Stimulated activated CD4-positive, alpha-beta T cell treated with anti-CD3 and anti-CD28 coated beads, TNF-alpha, amount 100 ng/mL, for 4 hours (primary cell): ENCODE data around the gene PDLIM7.

Source experiments
- DNase-seq, 3 experiments: peaks; one replicate each; pipeline ENCODE4 v3.0.0-alpha.2; 2020; ENCODE audit warnings: low read depth in 3 of 3

Gene PDLIM7

DNA sequence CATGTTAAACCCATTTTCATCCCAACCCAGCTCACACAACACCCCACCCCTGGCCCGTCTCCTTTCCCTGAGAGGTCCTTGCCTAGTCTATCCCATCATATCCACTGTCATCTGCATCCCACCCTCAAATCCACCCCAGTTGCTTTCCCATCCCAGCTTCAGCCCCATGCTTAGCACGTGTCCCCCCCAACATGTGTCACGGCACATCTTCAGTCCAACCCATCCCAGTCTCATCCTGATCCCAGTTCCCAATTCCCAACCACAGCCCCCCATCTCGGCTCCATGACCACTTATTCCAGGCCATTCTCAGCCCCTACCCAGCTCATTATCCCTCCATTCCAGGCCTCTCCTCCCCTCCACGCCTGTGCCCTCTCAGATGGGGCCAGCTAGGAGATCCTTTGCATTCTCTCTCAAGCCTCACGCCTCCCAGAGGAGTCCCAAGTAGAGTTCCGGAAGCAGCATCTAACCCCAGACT, 23.4 kb downstream of the PDLIM7 start:
- no peak for DNase-seq

DNA sequence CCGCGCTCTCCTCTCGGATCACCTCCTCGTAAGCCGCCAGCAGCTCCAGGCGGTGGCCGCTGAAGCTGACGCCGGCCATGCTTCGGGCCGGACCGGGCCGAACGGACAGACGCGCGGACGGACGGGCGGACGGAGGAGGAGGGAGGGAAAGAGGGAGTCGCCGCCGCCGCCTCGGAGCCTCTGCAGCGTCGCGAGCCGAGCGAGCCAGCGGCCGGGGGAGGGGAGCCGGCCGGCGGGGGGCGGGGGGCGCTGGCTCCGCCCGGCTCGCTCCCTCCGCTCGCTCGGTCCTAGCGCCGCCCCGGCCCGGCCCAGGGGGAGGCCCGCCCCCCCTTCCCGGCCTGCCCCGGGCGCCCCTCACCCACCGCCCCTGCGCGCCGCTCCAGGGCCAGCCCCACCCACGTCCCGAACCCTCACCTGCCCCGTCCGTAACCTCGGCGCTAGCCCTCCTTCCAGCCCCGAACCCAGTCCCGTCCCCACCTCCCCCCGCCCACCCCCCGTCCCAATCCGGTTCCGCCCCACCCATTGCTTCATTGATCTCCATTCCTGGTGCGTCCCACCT, 23.9 kb downstream of the PDLIM7 start, which contains the start of gene DBN1:
TSS of gene DBN1 (minus strand) at position 192 of the 559 bp plus-strand sequence. CDS start at position 79, 113 bp downstream.
- DNase-seq, result no peak

DNA sequence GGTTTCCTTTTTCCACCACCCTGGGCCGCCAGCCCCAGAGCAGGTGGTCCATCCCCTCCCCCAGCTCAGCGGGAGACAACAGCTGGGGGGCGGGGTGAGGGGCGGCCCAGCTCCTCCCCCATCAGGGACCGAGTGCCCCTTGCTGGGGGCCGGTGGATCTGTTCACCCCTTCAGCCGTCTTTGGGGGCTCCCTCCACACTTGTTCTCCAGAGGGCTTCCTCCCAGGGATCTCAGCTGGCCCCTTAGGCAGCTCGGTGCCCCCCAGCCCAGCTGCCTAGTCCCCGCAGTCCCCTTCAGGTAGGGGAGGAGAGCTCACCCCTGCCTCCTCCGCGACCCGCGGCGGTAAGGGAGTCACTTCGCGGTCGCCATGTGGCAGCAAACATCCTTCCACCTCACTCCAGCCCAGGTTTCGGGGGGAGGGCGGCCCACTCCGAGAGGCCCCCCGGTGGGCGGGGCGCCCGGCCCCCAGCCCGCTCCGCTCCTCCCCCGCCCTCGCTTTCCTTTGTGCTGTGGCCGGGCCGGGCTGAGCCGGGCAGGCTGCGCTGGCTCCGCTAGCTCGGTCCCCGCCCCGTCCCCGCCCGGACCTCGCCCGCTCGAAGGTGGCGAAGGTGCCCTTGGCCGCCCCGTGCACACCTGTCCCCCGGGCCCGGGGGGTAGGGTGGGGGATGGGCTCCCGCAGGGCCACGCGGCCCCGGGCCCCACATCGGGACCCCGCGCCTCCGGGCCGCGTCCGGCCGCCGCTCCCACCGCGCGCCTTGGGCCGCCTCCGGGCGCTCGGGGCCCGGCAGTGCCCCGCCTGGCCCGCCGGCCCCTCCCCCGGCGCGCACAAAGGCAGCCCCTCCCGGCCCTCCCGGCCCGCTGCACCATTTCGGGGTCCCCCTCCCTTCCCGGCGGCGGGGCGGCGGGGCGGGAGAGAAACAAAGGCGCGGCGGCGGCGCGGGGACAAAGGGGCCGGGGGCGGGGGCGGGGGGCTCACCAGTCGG, 24.7 kb downstream of the PDLIM7 start:
- no peak for DNase-seq

DNA sequence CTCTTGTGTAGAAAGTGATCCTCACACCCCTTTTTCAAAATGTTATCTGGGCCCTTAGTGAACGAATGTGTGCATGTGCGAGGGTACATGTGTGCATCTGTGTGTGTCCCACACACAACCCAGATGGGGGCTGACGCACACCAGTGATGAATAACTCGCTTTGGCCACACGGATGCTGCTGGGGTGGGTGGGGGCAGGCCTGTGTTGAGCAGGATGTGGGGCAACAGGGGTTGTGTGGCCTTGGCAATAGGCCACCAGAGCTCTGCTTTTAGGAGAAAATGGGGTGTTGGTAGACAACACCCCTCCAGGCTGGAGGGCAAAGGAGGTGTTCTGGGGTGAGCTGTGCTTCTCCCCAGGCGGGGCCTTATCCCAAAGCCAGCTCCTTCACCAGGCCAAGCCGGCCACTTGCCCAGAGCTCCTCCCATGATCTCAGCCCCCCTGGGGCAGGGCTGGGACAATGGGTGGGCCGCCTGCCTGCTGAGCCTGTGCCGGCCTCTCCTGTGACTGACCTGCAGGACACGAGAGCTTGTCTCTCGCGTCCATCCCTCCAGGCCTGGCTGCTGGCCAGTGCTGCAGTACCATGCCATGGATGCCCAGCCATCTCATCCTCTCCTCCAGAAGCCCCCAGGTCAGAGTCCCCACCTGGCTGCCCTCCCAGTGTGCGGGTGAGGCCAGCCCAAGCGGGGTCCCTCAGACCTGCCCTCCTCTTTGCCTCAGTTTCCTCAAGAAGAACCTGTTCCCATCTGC, 25.6 kb downstream of the PDLIM7 start:
- DNase-seq, result no peak

DNA sequence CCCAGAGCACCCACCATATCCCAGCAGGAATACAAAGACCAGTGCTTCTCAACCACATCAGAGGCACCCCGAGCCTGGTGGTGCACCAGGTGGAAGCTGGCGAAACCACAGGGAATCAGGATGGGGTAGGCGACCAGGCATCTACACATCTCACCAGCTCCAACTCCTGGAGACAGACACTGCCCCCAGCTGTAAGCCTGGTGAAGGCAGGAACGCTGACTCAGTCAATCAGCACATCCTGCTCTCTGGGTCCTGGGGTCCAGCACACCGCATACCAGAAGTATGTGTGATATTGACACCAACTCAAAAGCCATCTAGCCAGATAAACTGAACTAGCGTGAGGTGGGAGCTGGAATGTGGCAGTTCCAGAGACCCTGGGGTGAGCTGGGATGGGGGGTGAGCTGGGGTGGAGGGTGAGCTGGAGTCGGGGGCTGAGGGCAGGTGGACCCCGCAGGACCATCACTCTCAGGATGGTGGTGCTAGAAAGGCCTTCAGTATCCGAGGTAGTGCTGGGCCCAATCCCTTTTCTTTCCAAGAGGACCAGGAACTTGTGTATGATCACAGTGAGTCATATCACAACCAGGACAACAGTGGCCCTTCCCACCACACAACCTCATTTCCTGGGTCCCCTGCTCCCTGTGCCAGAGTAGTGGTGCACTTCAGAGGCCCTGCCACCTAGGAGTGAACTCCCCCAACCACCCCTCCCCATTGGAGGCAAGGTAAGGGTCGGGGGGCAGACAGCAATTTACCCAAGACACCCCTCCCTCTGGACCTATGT, 26.5 kb downstream of the PDLIM7 start:
- DNase-seq, result no peak

DNA sequence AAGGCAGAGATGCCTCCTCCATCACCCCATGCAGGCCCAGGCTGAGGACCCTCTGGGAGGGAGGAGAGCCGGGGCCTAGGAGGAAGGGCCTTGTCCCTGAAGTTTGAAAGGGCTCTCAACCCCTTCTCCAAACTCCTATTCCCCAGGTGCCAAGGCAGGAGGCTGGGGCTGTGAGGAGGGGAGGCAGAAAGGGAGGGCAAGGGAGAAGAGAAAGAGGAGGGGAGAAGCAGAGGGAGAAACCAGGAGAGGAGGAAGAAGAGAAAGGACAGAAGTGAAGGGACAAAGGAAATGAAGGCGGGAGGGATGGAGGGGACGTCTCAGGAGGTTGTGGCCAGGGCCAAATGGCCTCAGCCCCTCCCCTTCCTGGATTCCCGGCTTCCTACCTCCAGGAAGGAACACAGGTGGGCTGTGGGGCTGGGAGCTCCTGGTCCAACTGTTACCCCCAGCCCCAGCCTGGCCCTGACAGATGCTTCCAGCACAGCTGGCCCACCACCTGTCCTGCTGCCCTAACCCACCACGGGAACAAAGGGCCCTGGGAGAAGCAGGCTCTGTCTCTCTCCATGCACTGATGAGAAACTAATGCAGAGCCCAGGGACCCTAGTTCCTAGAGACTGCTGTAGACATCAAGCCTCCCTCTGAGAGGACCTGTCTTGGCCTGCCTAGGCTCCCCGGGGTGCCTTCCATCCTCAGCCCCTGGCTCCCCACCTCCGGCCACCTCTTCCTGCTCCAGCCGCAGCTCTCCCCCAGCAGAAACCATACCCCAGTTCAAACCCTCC, 27.5 kb downstream of the PDLIM7 start:
- no peak for DNase-seq

DNA sequence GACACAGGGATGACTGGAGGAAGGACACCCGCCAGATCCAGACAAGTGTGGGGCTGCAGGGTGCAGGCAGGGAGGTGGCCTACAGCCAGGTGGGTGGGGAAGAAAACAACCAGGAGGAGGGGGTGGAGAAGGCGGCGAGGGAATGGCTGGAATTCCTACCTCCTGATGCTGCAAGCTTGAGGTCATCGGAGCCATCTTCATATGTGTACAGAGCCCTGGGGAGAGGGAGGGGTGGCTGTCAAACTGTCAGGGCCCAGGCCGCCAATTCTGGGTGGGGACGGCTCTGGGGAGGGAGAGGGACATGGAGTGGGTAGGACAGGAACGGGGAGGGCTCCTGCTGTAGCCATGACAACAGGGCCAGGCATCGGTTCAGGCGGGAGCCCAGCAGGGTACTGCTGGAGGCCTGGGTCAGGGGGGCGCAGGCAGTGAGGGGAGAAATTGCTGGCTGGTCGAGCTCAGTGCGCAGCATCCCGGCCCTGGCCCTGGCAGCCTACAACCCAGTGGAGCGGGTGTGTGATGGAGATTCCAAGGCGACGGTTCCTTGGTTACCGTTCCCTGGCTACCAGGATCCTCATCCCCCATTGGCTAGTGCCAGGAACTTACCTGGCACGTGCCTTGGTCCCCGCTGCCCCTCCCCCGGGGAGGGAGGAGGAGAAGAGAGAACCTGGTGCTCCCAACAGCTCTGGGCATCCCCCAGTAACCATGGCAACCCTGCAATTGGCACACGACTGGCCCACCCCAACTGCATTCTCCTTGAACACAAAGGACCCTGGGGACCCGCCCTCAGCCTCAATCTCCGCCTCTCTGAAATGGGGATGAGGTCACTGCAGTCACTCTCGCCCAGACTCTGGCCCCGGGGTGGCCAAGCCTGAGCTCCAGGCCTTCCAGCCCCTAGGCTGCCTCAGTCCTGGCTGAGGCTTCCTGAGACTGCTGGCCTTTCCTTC, 28.4 kb downstream of the PDLIM7 start:
- no peak for DNase-seq

DNA sequence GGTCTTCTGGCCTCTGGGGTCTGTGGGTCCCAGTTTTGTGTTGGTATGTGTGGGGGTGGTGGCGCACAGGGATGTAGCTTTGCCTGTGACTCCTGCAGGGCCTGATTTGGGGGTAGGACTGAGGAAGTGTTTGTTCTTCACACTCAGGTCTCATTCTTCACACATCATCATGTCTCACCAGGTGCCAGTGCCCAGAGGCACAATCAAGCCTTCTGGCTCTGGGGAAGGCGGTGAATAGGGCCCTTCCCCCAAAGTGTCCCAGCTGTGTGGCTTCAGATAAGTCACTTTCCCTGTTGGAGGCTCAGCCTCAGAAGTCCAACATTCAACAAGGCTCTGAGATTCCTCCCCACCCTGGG, 29.1 kb downstream of the PDLIM7 start:
- no peak for DNase-seq

DNA sequence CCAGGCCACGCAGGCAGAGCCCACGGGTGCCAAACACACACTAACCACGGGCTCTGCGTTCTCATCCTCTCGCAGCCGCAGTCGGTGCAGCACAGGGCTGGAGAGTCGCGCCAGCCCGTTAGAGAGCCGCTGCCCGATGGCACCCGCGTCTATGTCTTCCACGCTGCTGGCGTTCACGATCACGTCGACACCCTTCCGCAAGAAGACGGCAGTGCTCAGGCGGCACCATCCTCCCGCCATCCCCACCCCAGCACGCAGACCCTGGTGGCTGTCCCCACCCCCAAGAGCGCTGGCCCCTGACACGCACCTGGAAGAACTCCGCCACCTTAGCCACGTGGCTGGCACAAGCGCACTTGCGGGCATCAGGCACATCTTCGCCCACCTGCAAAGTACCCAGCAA, 30.0 kb downstream of the PDLIM7 start:
- no peak for DNase-seq

DNA sequence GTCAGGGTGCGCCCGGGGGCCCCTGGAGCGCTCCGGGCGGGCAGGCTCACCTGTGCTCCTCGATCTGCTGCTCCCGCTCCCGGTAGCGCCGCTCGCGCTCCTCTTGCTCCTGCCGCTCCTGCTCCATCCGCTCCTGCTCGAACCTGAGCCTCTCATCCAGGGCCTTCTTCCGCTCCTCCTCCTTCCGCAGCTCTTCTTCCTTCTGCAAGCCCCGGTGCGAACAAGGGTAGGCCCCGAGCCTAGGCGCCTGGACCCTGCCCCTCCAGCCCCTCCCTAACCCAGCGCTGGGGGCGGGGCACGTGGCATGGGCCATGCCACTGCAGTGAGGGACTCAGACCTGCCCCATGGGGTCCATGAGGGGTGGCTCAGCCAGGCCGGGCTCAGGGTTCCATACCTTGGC, 30.5 kb downstream of the PDLIM7 start:
- no peak for DNase-seq

DNA sequence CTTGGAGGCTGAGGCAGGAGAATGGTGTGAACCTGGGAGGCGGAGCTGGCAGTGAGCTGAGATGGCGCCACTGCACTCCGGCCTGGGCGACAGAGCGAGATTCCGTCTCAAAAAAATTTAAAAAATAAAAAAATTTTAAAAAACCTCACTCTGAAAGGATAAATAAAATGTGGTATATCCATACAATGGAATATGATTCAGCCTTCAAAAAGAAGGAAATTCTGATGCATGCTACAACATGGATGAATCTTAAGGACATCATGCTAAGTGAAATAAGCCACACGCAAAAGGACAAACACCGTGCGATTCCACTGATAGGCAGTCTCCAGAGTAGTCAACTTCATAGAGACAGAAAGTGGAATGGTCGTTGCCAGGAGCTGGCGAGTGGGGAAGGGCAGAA, 32.4 kb downstream of the PDLIM7 start:
- DNase-seq, result no peak

DNA sequence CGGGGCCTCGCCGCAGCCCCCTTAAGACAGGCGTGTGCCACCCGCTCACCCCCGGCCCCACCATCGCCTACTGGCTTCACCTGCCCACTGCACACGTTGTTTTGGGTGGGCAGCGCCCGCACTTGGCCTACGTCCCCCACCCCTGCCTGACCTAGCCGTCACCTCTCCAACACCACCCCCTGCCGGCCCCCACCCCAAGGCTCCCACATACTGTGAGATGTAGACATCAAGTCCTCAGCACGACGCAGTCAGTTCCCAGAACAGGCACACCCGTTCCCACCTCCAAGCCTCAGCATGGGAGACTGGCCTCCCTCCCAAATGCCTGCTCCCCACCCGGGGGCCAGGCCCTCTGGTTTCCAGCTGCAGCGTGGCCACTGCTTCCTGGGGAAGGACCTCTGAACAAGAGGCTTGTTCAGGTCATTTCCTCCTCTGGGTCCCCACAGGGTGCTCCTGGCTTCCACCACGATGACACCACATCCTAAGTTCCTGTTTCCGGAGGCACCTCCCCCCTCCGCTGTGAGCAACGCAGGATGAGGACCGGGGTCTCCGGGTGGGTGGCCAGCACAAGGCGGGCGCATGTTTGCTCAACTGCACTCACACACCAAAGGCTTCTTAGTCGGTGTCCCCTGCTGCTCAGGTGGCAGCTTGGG, 35.3 kb downstream of the PDLIM7 start:
- DNase-seq, result no peak

DNA sequence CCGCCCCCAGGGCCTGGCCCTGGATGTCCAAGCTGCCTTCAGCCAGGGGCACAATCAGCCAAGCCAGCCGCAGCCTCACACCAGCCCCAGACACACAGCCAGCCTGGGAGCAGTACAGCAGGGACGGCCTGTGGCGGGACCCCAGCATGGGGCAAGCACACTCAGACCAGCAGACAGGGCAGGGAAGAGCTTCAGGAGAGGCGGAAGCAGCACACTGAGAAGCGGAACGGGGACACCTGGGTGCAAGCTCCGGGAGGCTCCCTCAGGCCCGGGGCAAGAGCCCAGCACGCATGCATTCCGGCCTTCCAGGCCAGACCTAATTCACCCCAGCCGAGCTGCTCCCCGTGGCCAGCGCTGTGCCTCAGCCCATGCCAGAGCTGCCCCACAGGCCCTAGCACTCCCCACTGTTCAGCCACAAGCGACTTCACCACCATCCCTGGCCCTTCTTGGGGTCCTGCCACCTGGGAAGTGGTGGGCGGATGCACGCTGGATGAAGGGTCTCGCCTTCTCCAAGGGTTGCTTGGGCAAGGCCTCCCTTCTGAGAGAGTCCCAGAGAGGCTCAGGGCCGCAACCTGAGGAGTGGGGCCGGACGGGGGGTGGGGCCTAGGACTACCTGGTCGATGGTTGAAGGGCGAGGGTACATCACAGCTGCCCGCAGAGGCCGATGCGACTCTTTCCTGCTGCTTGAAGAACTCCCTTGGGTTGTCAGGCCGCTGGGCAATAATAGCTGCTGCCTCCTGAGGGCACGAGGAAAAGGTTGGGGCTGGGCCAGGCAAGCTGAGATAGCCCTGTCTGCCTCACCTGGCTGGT, 37.4 kb downstream of the PDLIM7 start:
- DNase-seq, result no peak

DNA sequence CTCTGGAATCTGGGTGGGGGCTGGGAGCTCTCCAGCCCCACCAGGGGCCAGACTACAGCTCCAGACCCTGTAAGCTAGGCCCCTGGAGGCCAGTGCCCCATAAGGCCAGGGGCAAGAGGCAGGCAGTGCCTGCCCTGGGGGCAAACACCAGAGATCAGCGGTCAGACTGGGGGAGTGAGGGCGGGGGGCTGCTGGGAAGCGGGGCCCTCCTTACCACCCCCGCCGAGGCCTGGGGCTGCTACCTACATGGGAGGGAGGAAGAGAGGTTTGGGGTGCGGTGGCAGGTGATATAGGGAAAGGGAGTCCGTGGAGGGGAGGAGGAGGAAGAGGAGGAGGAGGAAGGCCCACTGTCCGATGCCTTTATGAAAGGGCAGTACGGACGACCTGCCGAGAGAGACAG, 38.0 kb downstream of the PDLIM7 start:
- DNase-seq, result no peak

DNA sequence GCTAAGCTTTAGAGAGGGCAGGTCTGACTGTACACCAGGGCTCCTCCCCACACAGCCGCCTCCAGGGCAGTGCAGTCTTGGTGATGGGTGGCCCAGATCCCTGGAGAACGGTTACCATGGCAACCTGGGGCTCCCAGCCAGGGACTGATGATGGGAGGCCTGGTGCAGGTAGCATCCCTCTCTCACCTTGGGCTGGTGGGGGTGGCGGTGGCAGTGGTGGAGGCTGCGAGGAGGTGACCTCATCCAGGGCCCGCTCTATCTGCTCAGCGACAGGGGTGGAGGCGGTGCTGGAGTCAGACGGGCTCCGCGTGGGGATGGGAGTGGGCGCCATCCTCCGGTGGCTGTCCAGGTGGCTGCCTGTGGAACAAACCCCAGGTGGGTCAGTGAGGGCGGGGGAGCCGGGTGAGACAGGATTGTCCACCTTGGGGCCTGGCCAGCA, 38.5 kb downstream of the PDLIM7 start:
- DNase-seq, result no peak

DNA sequence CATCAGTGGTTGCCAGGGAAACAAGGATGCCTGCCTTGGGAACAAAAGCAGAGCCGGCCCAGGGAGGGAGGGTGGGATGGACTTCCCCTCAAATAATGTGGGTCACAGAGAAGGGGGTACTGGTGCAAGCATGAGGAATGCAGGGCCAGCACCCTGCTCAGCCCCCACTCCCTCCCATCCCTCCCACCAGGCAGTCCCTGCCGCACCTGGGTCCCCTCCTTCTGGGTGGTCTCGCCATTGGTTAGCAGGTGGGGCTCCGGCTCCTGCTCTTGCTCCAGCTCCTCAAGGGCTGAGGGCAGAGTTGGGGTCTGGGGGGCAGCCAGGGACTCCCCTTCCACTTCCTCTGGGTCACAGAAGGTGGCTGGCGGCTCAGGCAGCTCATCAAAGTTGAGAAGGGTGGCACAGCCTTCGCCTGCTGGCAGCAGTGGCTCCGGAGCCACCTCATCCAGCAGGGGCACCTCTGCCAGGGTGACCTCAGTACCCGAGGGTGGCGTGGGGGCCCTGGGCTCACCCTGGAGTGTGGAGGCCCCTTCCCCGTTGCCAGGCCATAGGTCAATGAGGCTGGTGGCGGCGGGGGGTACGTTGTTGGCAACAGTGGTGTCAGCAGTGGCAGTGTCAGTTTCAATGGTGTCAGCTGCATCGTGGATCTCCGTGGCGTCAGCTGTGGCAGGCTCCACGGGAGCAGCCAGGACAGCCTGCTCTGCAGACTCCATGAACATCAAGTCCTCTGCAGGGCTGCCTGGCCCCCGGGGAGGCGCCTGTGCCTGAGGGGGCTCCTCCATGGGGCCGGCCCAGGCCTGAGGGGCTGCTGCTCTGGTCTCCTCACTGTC, 39.3 kb downstream of the PDLIM7 start:
- no peak for DNase-seq
